ENCODE results near the gene CFAP54. TPM values are rescaled to one million over a fixed set of nuclear protein-coding genes. Genes with fewer than 3 reads are reported as not detected.

CFAP54 gene
- total RNA-seq (6.6 TPM), polyA plus RNA-seq (ENCODE audit: insufficient read depth, low read depth, low replicate concordance) (0.13 TPM)
- long read RNA-seq, donor 1: 0 reads
- long read RNA-seq, donor 2: 0 reads
- long read RNA-seq, donor 3: 0 reads
- long read RNA-seq, donor 4: 0 reads
- long read RNA-seq, donor 5: 0 reads
- long read RNA-seq, donor 6, partial matches to known transcripts: 0 of 1 reads
- long read RNA-seq, donor 6, other reads (novel, unspliced or antisense): 0 of 1 reads
- long read RNA-seq, donor 7, partial matches to known transcripts: 1 of 3 reads
- long read RNA-seq, donor 7, other reads (novel, unspliced or antisense): 2 of 3 reads
- long read RNA-seq, donor 8: 0 reads
- long read RNA-seq, donor 9: 0 reads
- long read RNA-seq, donor 10: 0 reads

GRCh38 chr12:96489392-96490056 is at the start of gene CFAP54:
Gene CFAP54, plus strand, starts transcription at chr12:96489577. Its CDS starts 33 bp downstream, at chr12:96489610.
- peak within 1 kb of the TSS; percentile 33 to 77 (median 71) for H3K4me3 ChIP-seq (ENCODE audit: low read length in 3 of 3)
- intact Hi-C loops (cut with DNase I): no loop called here

DNA sequence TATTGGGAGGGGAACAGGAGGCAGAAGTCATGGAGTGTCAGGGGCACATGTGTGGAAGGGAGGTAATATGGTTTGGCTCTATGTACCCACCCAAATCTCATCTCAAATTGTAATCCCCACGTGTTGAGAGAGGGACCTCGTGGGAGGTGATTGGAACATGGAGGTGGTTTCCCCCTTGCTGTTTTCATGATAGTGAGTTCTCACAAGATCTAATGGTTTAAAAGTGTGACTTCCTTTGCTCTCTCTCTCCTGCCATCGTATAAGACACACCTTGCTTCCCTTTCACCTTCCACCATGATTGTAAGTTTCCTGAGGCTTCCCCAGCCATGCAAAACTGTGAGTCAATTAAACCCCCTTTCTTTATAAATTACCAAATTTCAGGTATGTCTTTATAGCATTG is 47.6 kb upstream of the CFAP54 start:
- DNase-seq: no peak
- H3K27me3 ChIP-seq (ENCODE audit: control insufficient read depth, insufficient read depth, low read length): no peaks in the 10 kb centered on the region
- H3K36me3 ChIP-seq (ENCODE audit: control insufficient read depth in 2 of 3, insufficient read depth in 3 of 3, low read length in 3 of 3): no peaks in the 10 kb centered on the region
- FAIRE-seq: no peak
- H3K4me1 ChIP-seq (ENCODE audit: control insufficient read depth in 2 of 3, insufficient read depth in 2 of 3, low read depth in 1 of 3, low read length in 3 of 3): no peaks in the 10 kb centered on the region
- H3K9ac ChIP-seq (ENCODE audit: low read length in 3 of 3): no peak overlapping the region
- no peaks in the 10 kb centered on the region for H3K9me3 ChIP-seq (ENCODE audit: control insufficient read depth in 2 of 3, insufficient read depth in 1 of 3, low read length in 3 of 3)
- intact Hi-C loops (cut with DNase I): no loop called here
- TF ChIP-seq CTCF (IDR thresholded peaks at IDR 0.05; ENCODE audit: borderline replicate concordance, extremely low read depth, insufficient read depth): no peak
- no peak overlapping the region for H3K4me3 ChIP-seq (ENCODE audit: low read length in 3 of 3)
- no peak overlapping the region for H3K27ac ChIP-seq (ENCODE audit: low read depth in 2 of 2, low read length in 2 of 2)

More at GRCh38 chr12:96489392-96490056, at the start of gene CFAP54:
- FAIRE-seq (peak; percentile 11), DNase-seq (peak; percentile 95 to 98 (median 97))
- Histone ChIP-seq H3K27me3 (ENCODE audit: control insufficient read depth, insufficient read depth, low read length) (no peaks in the 10 kb centered on the region), H3K9me3 (ENCODE audit: control insufficient read depth in 2 of 3, insufficient read depth in 1 of 3, low read length in 3 of 3) (no peaks in the 10 kb centered on the region), H3K36me3 (ENCODE audit: control insufficient read depth in 2 of 3, insufficient read depth in 3 of 3, low read length in 3 of 3) (no peaks in the 10 kb centered on the region), H3K9ac (ENCODE audit: low read length in 3 of 3) (peak within 1 kb of the TSS in 2 of 3 donors; percentile 51 to 65), H3K4me1 (ENCODE audit: control insufficient read depth in 2 of 3, insufficient read depth in 2 of 3, low read depth in 1 of 3, low read length in 3 of 3) (no peaks in the 10 kb centered on the region), H3K27ac (ENCODE audit: low read depth in 2 of 2, low read length in 2 of 2) (no peak within 1 kb of the TSS)
- TF ChIP-seq CTCF (IDR thresholded peaks at IDR 0.05; ENCODE audit: borderline replicate concordance, extremely low read depth, insufficient read depth): peak; percentile 94

DNA sequence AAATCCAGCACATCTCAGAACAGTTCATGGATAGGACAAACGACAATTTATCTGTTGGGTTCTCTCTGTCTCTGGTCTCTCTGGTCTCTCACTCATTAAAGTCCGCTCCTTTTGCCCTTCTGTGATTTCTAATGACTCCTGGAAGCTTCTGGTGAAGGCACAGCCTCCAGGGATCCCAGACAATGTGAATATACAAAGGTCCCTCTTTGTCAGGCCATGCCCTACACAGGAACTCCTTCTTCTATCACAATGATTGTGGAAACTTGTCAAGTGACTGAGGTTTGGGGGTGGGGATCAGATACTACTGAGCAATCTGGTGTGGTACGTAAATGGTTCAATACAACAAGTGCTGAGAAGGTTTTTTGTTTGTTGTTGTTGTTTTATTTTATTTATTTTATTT is 46.5 kb upstream of the CFAP54 start:
- no peak overlapping the region for H3K9ac ChIP-seq (ENCODE audit: low read length in 3 of 3)
- no peaks in the 10 kb centered on the region for H3K27me3 ChIP-seq (ENCODE audit: control insufficient read depth, insufficient read depth, low read length)
- DNase-seq (no peak), FAIRE-seq (no peak)
- no peak overlapping the region for H3K4me3 ChIP-seq (ENCODE audit: low read length in 3 of 3)
- intact Hi-C loops (cut with DNase I): no loop called here
- H3K4me1 ChIP-seq (ENCODE audit: control insufficient read depth in 2 of 3, insufficient read depth in 2 of 3, low read depth in 1 of 3, low read length in 3 of 3): no peaks in the 10 kb centered on the region
- no peak overlapping the region for H3K27ac ChIP-seq (ENCODE audit: low read depth in 2 of 2, low read length in 2 of 2)
- H3K36me3 ChIP-seq (ENCODE audit: control insufficient read depth in 2 of 3, insufficient read depth in 3 of 3, low read length in 3 of 3): no peaks in the 10 kb centered on the region
- no peak for TF ChIP-seq CTCF (IDR thresholded peaks at IDR 0.05; ENCODE audit: borderline replicate concordance, extremely low read depth, insufficient read depth)
- no peaks in the 10 kb centered on the region for H3K9me3 ChIP-seq (ENCODE audit: control insufficient read depth in 2 of 3, insufficient read depth in 1 of 3, low read length in 3 of 3)

All from kidney (tissue), 22 donors.